Iris pigment epithelial cell (primary cell): Measurements from ENCODE around the gene STAG3.

ENCODE experiments used
- DNase-seq: peaks from one replicate; pipeline ENCODE4 v3.0.0-alpha.2; 2011; ENCODE audit warnings: low read depth

Gene STAG3

GRCh38 chr7:100154651-100155491 is 22.8 kb upstream of the STAG3 start:
- DNase-seq: no peak

- DNase-seq: no peak
Measured at GRCh38 chr7:100155553-100156317, 22.0 kb upstream of the STAG3 start.

GRCh38 chr7:100156331-100157068 is 21.2 kb upstream of the STAG3 start:
- no peak for DNase-seq

GRCh38 chr7:100157069-100157333 is 20.7 kb upstream of the STAG3 start:
- no peak for DNase-seq

- peak; percentile 74 for DNase-seq
Measured at GRCh38 chr7:100157334-100158228, 20.1 kb upstream of the STAG3 start.

GRCh38 chr7:100158229-100159098 is 19.3 kb upstream of the STAG3 start, which contains the start of gene TRAPPC14:
Gene TRAPPC14 (minus strand): TSS chr7:100158723. CDS start chr7:100158499, 224 bp downstream.
- peak; percentile 80 for DNase-seq

- no peak for DNase-seq
Measured at GRCh38 chr7:100159099-100159623, 18.6 kb upstream of the STAG3 start.

- no peak for DNase-seq
Measured at GRCh38 chr7:100160067-100160466, 17.7 kb upstream of the STAG3 start.

- DNase-seq: no peak
Measured at GRCh38 chr7:100163006-100163531, 14.6 kb upstream of the STAG3 start.

GRCh38 chr7:100163871-100164270 is 13.8 kb upstream of the STAG3 start:
- no peak for DNase-seq

GRCh38 chr7:100166317-100166940 is 11.3 kb upstream of the STAG3 start:
- no peak for DNase-seq

- no peak for DNase-seq
Measured at GRCh38 chr7:100166970-100167911, 10.5 kb upstream of the STAG3 start.

- no peak for DNase-seq
Measured at GRCh38 chr7:100167912-100168323, 9.8 kb upstream of the STAG3 start.

- no peak for DNase-seq
Measured at GRCh38 chr7:100169147-100169850, 8.4 kb upstream of the STAG3 start.

- DNase-seq: no peak
Measured at GRCh38 chr7:100170101-100170897, 7.4 kb upstream of the STAG3 start.

GRCh38 chr7:100171087-100171681 is 6.5 kb upstream of the STAG3 start:
- no peak for DNase-seq

- DNase-seq: no peak
Measured at GRCh38 chr7:100171840-100172239, 5.9 kb upstream of the STAG3 start.
